H1 (cell line): ENCODE data around the gene PDZD2. TPM values are rescaled to one million over a fixed set of nuclear protein-coding genes. Genes with fewer than 3 reads are reported as not detected.

ENCODE experiments used
- CTCF ChIA-PET: fragments of 300-600 bp; sonication (Branson Sonifier 250); formaldehyde crosslinking; loops from one replicate; lab custom pipeline; 2021; ENCODE audit not compliant: partially characterized antibody; lab: Charles Lee
- POLR2A ChIA-PET: fragments of 300-600 bp; sonication (Branson Sonifier 250); formaldehyde crosslinking; loops from one replicate; lab custom pipeline; 2021; ENCODE audit warnings: inconsistent platforms; ENCODE audit not compliant: partially characterized antibody; lab: Charles Lee
- DNase-seq, 2 experiments: peaks; one replicate each; pipeline versions ENCODE4 v3.0.0 to v3.0.0-alpha.2; 2010 to 2022; ENCODE audit warnings: low spot score in 2 of 2, low read depth in 1 of 2, mixed read lengths in 1 of 2
- FAIRE-seq: peaks from 2 replicates; lab custom pipeline; 2011; peaks lifted over from hg19 to GRCh38; lab: Jason Lieb, UNC
- H2AFZ ChIP-seq: 2 replicates; pipeline ENCODE4 v1.8.1; 2012; ENCODE audit warnings: low read length, inconsistent platforms
- H2AK5ac ChIP-seq: 2 replicates; pipeline ENCODE4 v1.6.1; 2013; ENCODE audit warnings: low read depth, low read length
- H2BK120ac ChIP-seq: replicated peaks from 2 replicates; pipeline ENCODE3; 2013; ENCODE audit warnings: low read depth, low read length, inconsistent platforms
- H2BK12ac ChIP-seq: 2 replicates; pipeline ENCODE4 v1.6.1; 2013; ENCODE audit warnings: low read depth, low read length
- H2BK15ac ChIP-seq: 2 replicates; pipeline ENCODE4 v1.6.1; 2013; ENCODE audit warnings: low read length
- H2BK20ac ChIP-seq: 2 replicates; pipeline ENCODE4 v1.6.1; 2013; ENCODE audit warnings: low read length
- H2BK5ac ChIP-seq: 2 replicates; pipeline ENCODE4 v1.6.1; 2013; ENCODE audit warnings: low read depth, low read length
- H3K14ac ChIP-seq: 2 replicates; pipeline ENCODE4 v1.6.1; 2013; ENCODE audit warnings: inconsistent platforms; ENCODE audit not compliant: insufficient read length
- H3K18ac ChIP-seq: 2 replicates; pipeline ENCODE4 v1.6.1; 2013; ENCODE audit warnings: low read length; ENCODE audit errors: extremely low read depth
- H3K23ac ChIP-seq: 2 replicates; pipeline ENCODE4 v1.6.1; 2013; ENCODE audit warnings: inconsistent platforms; ENCODE audit not compliant: insufficient read length
- H3K23me2 ChIP-seq: 2 replicates; pipeline ENCODE4 v1.6.1; 2013; ENCODE audit warnings: low read depth, low read length
- H3K27ac ChIP-seq: 2 replicates; pipeline ENCODE4 v1.6.1; 2011; ENCODE audit warnings: low read depth, low read length, inconsistent platforms
- H3K27me3 ChIP-seq, 4 experiments: replicated peaks in 1 of 4; 1 replicate in 1 of 4; 2 replicates in 3 of 4; pipeline versions ENCODE4 v1.6.1 to v1.8.1; 2011 to 2013; ENCODE audit warnings: low read length in 3 of 4, mild to moderate bottlenecking in 3 of 4, inconsistent platforms in 2 of 4, mixed read lengths in 2 of 4, moderate library complexity in 1 of 4; ENCODE audit not compliant: control insufficient read depth in 3 of 4, insufficient read depth in 3 of 4; ENCODE audit errors: extremely low read depth in 1 of 4
- H3K36me3 ChIP-seq, 4 experiments: 2 replicates each; pipeline versions ENCODE4 v1.6.1 to v1.8.1; 2011 to 2013; ENCODE audit warnings: mild to moderate bottlenecking in 4 of 4, low read length in 3 of 4, moderate library complexity in 2 of 4, control low read depth in 1 of 4, inconsistent platforms in 1 of 4; ENCODE audit not compliant: insufficient read depth in 4 of 4, control insufficient read depth in 2 of 4
- H3K4ac ChIP-seq: replicated peaks from 2 replicates; pipeline ENCODE3; 2013; ENCODE audit warnings: low read length, low read depth, mixed read lengths, inconsistent platforms; ENCODE audit not compliant: insufficient read length
- H3K4me1 ChIP-seq, 4 experiments: replicated peaks in 1 of 4; 1 replicate in 1 of 4; 2 replicates in 3 of 4; pipeline versions ENCODE4 v1.6.1 to v1.8.1; 2011 to 2013; ENCODE audit warnings: low read length in 3 of 4, inconsistent platforms in 2 of 4, mixed read lengths in 1 of 4; ENCODE audit not compliant: insufficient read depth in 4 of 4, control insufficient read depth in 3 of 4
- H3K4me2 ChIP-seq, 2 experiments: 2 replicates each; pipeline versions ENCODE4 v1.6.1 to v1.8.1; 2011 to 2013; ENCODE audit warnings: low read depth in 2 of 2, low read length in 2 of 2, control low read depth in 1 of 2, inconsistent platforms in 1 of 2, mild to moderate bottlenecking in 1 of 2; ENCODE audit not compliant: insufficient read depth in 1 of 2
- H3K4me3 ChIP-seq, 4 experiments: fragments of 200-600, 300-600 bp in 1 of 4; sonication (generic), shearing (Covaris generic), sonication (Bioruptor Twin) in 1 of 4; 2 replicates each; pipeline versions ENCODE4 v1.5.1 to v1.8.1; 2011 to 2016; ENCODE audit warnings: low read length in 4 of 4, low read depth in 3 of 4, control low read depth in 2 of 4, inconsistent platforms in 2 of 4, mild to moderate bottlenecking in 2 of 4, mixed read lengths in 1 of 4, moderate library complexity in 1 of 4; ENCODE audit not compliant: insufficient read depth in 2 of 4; ENCODE audit errors: extremely low read depth in 1 of 4
- H3K56ac ChIP-seq: replicated peaks from 2 replicates; pipeline ENCODE3; 2013; ENCODE audit warnings: low read depth, mild to moderate bottlenecking, mixed read lengths, low read length, inconsistent platforms; ENCODE audit not compliant: insufficient read length
- H3K79me1 ChIP-seq: 2 replicates; pipeline ENCODE4 v1.6.1; 2013; ENCODE audit warnings: low read depth, low read length, control low read depth
- H3K79me2 ChIP-seq, 2 experiments: 2 replicates each; pipeline versions ENCODE4 v1.6.1 to v1.8.1; 2012 to 2013; ENCODE audit warnings: low read length in 2 of 2, mild to moderate bottlenecking in 2 of 2, inconsistent platforms in 1 of 2; ENCODE audit not compliant: insufficient read depth in 2 of 2, control insufficient read depth in 1 of 2
- H3K9ac ChIP-seq, 4 experiments: replicated peaks in 1 of 4; 1 replicate in 1 of 4; 2 replicates in 3 of 4; pipeline versions ENCODE4 v1.6.1 to v1.8.1; 2011 to 2013; ENCODE audit warnings: low read depth in 3 of 4, low read length in 3 of 4, control low read depth in 2 of 4, mild to moderate bottlenecking in 2 of 4, moderate library complexity in 2 of 4, inconsistent platforms in 1 of 4; ENCODE audit errors: extremely low read depth in 1 of 4
- H3K9me3 ChIP-seq, 2 experiments: 2 replicates each; pipeline versions ENCODE4 v1.6.1 to v1.8.1; 2012 to 2013; ENCODE audit warnings: mild to moderate bottlenecking in 2 of 2, moderate library complexity in 2 of 2, control low read depth in 1 of 2, inconsistent platforms in 1 of 2, low read depth in 1 of 2, low read length in 1 of 2, mixed read lengths in 1 of 2; ENCODE audit not compliant: insufficient read depth in 2 of 2
- H4K20me1 ChIP-seq, 2 experiments: replicated peaks in 1 of 2; 2 replicates each; pipeline versions ENCODE3 to v1.8.1; 2011 to 2013; ENCODE audit warnings: inconsistent platforms in 2 of 2, low read length in 2 of 2, mild to moderate bottlenecking in 1 of 2; ENCODE audit not compliant: insufficient read depth in 2 of 2, control insufficient read depth in 1 of 2
- H4K5ac ChIP-seq: 2 replicates; pipeline ENCODE4 v1.6.1; 2013; ENCODE audit warnings: low read length, low read depth, mixed read lengths, inconsistent platforms; ENCODE audit not compliant: insufficient read length
- H4K8ac ChIP-seq: 2 replicates; pipeline ENCODE4 v1.8.0; 2013; ENCODE audit warnings: mild to moderate bottlenecking, moderate library complexity, low read length, inconsistent platforms; ENCODE audit not compliant: insufficient read depth; ENCODE audit errors: extremely low read depth
- H4K91ac ChIP-seq: replicated peaks from 2 replicates; pipeline ENCODE3; 2013; ENCODE audit warnings: low read length, mixed read lengths, inconsistent platforms; ENCODE audit not compliant: insufficient read length
- BCL11A ChIP-seq, 2 experiments: IDR thresholded peaks; one replicate each; pipeline ENCODE4 v1.6.1; 2011; ENCODE audit warnings: low read depth in 2 of 2, low read length in 2 of 2, mild to moderate bottlenecking in 2 of 2
- SP4 ChIP-seq: IDR thresholded peaks from 2 replicates; pipeline ENCODE4 v1.6.1; 2012; ENCODE audit warnings: low read length, inconsistent platforms
- TAF7 ChIP-seq: optimal IDR thresholded peaks from 2 replicates; pipeline ENCODE3; 2011; ENCODE audit warnings: low read depth, mild to moderate bottlenecking, inconsistent platforms, low read length, moderate library complexity, borderline replicate concordance
- WGBS, 2 experiments: shearing (Covaris generic) in 1 of 2; methylation state at CpG; one replicate each; pipeline versions ENCODE4 v1.1.6 to v1.1.7; 2013 to 2015; ENCODE audit warnings: low lambda C conversion rate in 2 of 2, mixed read lengths in 2 of 2, inconsistent platforms in 1 of 2, low coverage in 1 of 2, missing lambda C conversion rate in 1 of 2; ENCODE audit not compliant: insufficient replicate concordance in 2 of 2, insufficient coverage in 1 of 2, insufficient read length in 1 of 2; ENCODE audit errors: extremely low coverage in 1 of 2, missing lambda C conversion rate in 1 of 2; 5-methylcytosine and 5-hydroxymethylcytosine counted together
- polyA plus RNA-seq, 7 experiments: library from polyadenylated mRNA; depleted of rRNA in 3 of 7; stranded (reverse) in 5 of 7; unstranded in 2 of 7; fragments of >200 nt in 5 of 7; fragments of 200-250 nt in 2 of 7; gene quantifications; 1 replicate in 5 of 7; 2 replicates in 1 of 7; 4 replicates in 1 of 7; pipeline versions ENCODE4 v1.2.1 to v1.2.3, GENCODE V29; 2011 to 2013; ENCODE audit warnings: missing spikeins in 2 of 7, mixed read lengths in 2 of 7
- total RNA-seq: library from RNA; stranded (reverse); fragmentation: NEBNext Ultra II Directional; extraction: Animal tissue kit (Norgen Biotek cat#: 25700); gene quantifications from 2 replicates; pipeline ENCODE4 v1.2.1, GENCODE V29; 2021

PDZD2 gene
- total and polyA plus RNA-seq, 2 of the 8 experiments (the other 6 are each of a cell fraction or from before 2014, with no cell fraction given): 1.2 to 6.8 TPM

DNA sequence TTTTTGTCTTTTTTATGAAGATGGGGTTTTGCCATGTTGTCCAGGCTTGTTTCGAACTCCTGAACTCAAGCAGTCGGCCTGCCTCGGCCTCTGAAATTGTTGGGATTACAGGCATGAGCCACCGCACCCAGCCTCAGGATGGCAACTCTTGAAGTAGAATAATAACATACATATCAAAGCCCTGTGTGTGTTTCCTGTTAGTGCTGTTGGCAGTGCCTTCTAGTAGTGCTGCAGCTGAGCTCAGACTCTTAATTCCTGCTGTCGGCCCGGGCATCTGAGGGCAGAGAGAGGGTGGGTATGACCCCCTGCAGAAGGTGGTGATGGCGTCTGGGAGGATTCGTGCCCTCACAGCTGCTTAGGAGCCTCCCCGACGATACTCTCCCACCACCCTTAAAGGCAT, 227.2 kb downstream of the PDZD2 start:
- POLR2A ChIA-PET: no interaction called here
- CTCF ChIA-PET: interaction anchor here (0.7 to 2.4 kb wide), 3 partner anchors 11 to 464 kb away, joined by 3 to 11 read pairs (median 9); no protein-coding TSS in a partner anchor
- H3K9me3 ChIP-seq: no peaks in the 10 kb centered on the region

More for the DNA sequence above, 227.2 kb downstream of the PDZD2 start:
- H2BK5ac ChIP-seq: no peak overlapping the region
- no peaks in the 10 kb centered on the region for H3K36me3 ChIP-seq
- H3K27ac ChIP-seq: no peak overlapping the region
- H4K5ac ChIP-seq: no peak overlapping the region
- 84% methylated on average over 10 of the region's 10 CpGs; no CpG with 5 or more reads in 1 of the 2 experiments for WGBS, 2 experiments
- H4K91ac ChIP-seq: no peak overlapping the region
- no peak overlapping the region for H3K14ac ChIP-seq
- H4K8ac ChIP-seq: peak overlapping the region; percentile 18; the same call in 1 of the 2 replicates
- H3K4me2 ChIP-seq: no peak overlapping the region
- no peak overlapping the region for H3K9ac ChIP-seq
- no peaks in the 10 kb centered on the region for H3K79me1 ChIP-seq
- peaks cover 0 to 4% (median 3%) of the 10 kb centered on the region in 4 experiments; a peak in 3 of 7 replicates for H3K4me1 ChIP-seq
- H3K27me3 ChIP-seq: no peaks in the 10 kb centered on the region
- no peaks in the 10 kb centered on the region for H3K23me2 ChIP-seq
- no peak overlapping the region for H3K4me3 ChIP-seq
- H3K23ac ChIP-seq: no peak overlapping the region
- no peak for DNase-seq
- FAIRE-seq: no peak
- H3K79me2 ChIP-seq: no peaks in the 10 kb centered on the region
- H2AK5ac ChIP-seq: no peak overlapping the region
- H2AFZ ChIP-seq: no peak overlapping the region
- H3K56ac ChIP-seq: no peak overlapping the region
- H2BK12ac ChIP-seq: no peak overlapping the region
- H2BK120ac ChIP-seq: no peak overlapping the region
- H4K20me1 ChIP-seq: no peaks in the 10 kb centered on the region
- H3K4ac ChIP-seq: no peak overlapping the region
- TF ChIP-seq SP4 (no peak), TAF7 (no peak), BCL11A (IDR thresholded peaks at IDR 0.05; ENCODE audit: low read depth in 2 of 2, low read length in 2 of 2) (no peak)
- H2BK20ac ChIP-seq: no peak overlapping the region
- H3K18ac ChIP-seq: no peak overlapping the region
- no peak overlapping the region for H2BK15ac ChIP-seq
